ENCODE results near the gene SCAI.
"Not testable (repeated sequence)": the region's sequence is repeated elsewhere in the genome, so short reads cannot be mapped to it uniquely, and the experiment has no call there.

The SCAI gene

GRCh38 chr9:125108541-125108940 is 34.8 kb downstream of the SCAI start:
- not testable (repeated sequence) for H3K27ac ChIP-seq; DNase-seq (ENCODE audit: low read depth, low spot score)

- H3K27ac ChIP-seq: no peak overlapping the region
- no peak for DNase-seq (ENCODE audit: low read depth, low spot score)
These were observed 36.9 kb downstream of the SCAI start for GRCh38 chr9:125106285-125106893.

- H3K27ac ChIP-seq: no peak overlapping the region
- no peak for DNase-seq (ENCODE audit: low read depth, low spot score)
These were observed 39.4 kb downstream of the SCAI start for GRCh38 chr9:125103770-125104460.

GRCh38 chr9:125103021-125103420 is 40.3 kb downstream of the SCAI start:
- DNase-seq (ENCODE audit: low read depth, low spot score): no peak
- H3K27ac ChIP-seq: no peak overlapping the region

GRCh38 chr9:125100822-125101221 is 42.5 kb downstream of the SCAI start:
- DNase-seq (ENCODE audit: low read depth, low spot score): no peak
- H3K27ac ChIP-seq: no peak overlapping the region

GRCh38 chr9:125099816-125100215 is 43.5 kb downstream of the SCAI start:
- no peak for DNase-seq (ENCODE audit: low read depth, low spot score)
- H3K27ac ChIP-seq: no peak overlapping the region

- DNase-seq (ENCODE audit: low read depth, low spot score): no peak
- no peak overlapping the region for H3K27ac ChIP-seq
These were observed 47.4 kb downstream of the SCAI start for GRCh38 chr9:125095821-125096443.

- DNase-seq (ENCODE audit: low read depth, low spot score): no peak
- no peak overlapping the region for H3K27ac ChIP-seq
These were observed 52.2 kb downstream of the SCAI start for GRCh38 chr9:125091121-125091520.

- H3K27ac ChIP-seq: no peak overlapping the region
- DNase-seq (ENCODE audit: low read depth, low spot score): no peak
These were observed 54.0 kb downstream of the SCAI start for GRCh38 chr9:125089331-125089730.

- H3K27ac ChIP-seq: no peak overlapping the region
- no peak for DNase-seq (ENCODE audit: low read depth, low spot score)
These were observed 54.6 kb downstream of the SCAI start for GRCh38 chr9:125088752-125089151.

- DNase-seq (ENCODE audit: low read depth, low spot score): no peak
- H3K27ac ChIP-seq: no peak overlapping the region
These were observed 57.4 kb downstream of the SCAI start for GRCh38 chr9:125085703-125086477.

- DNase-seq (ENCODE audit: low read depth, low spot score); H3K27ac ChIP-seq: not testable (repeated sequence)
These were observed 61.1 kb downstream of the SCAI start for GRCh38 chr9:125082197-125082596.

- not testable (repeated sequence) for H3K27ac ChIP-seq; DNase-seq (ENCODE audit: low read depth, low spot score)
These were observed 62.5 kb downstream of the SCAI start for GRCh38 chr9:125080797-125081196.

- DNase-seq (ENCODE audit: low read depth, low spot score): no peak
- H3K27ac ChIP-seq: no peak overlapping the region
These were observed 63.4 kb downstream of the SCAI start for GRCh38 chr9:125079931-125080330.

GRCh38 chr9:125075997-125076396 is 67.3 kb downstream of the SCAI start:
- no peak overlapping the region for H3K27ac ChIP-seq
- DNase-seq (ENCODE audit: low read depth, low spot score): no peak

GRCh38 chr9:125074976-125075375 is 68.4 kb downstream of the SCAI start:
- DNase-seq (ENCODE audit: low read depth, low spot score): no peak

GRCh38 chr9:125066839-125067619 is 76.3 kb downstream of the SCAI start:
- no peak for DNase-seq (ENCODE audit: low read depth, low spot score)
- no peak overlapping the region for H3K27ac ChIP-seq

More at GRCh38 chr9:125074976-125075375, 68.4 kb downstream of the SCAI start:
- no peak overlapping the region for H3K27ac ChIP-seq

- no peak overlapping the region for H3K27ac ChIP-seq
- DNase-seq (ENCODE audit: low read depth, low spot score): no peak
These were observed 81.9 kb downstream of the SCAI start for GRCh38 chr9:125061391-125061790.

- DNase-seq (ENCODE audit: low read depth, low spot score): no peak
- no peak overlapping the region for H3K27ac ChIP-seq
These were observed 93.9 kb downstream of the SCAI start for GRCh38 chr9:125049212-125050049.
